Mesodermal cell (in vitro differentiated cells): ENCODE results near the gene SLC66A2.

Experiments
- H3K27ac ChIP-seq: 2 replicates; pipeline ENCODE4 v1.7.0; 2013; ENCODE audit warnings: mild to moderate bottlenecking, low read depth, low read length, moderate library complexity; ENCODE audit not compliant: severe bottlenecking
- H3K36me3 ChIP-seq: 2 replicates; pipeline ENCODE4 v1.7.1; 2013; ENCODE audit warnings: mild to moderate bottlenecking, low read length, moderate library complexity; ENCODE audit not compliant: control insufficient read depth, insufficient read depth
- H3K4me1 ChIP-seq: one replicate; pipeline ENCODE4 v1.7.1; 2013; ENCODE audit warnings: mild to moderate bottlenecking, low read length; ENCODE audit not compliant: insufficient read depth, control insufficient read depth, poor library complexity, severe bottlenecking
- H3K4me3 ChIP-seq: 2 replicates; pipeline ENCODE4 v1.7.0; 2013; ENCODE audit warnings: low read length, control low read depth, mild to moderate bottlenecking; ENCODE audit not compliant: insufficient read depth, poor library complexity, severe bottlenecking; ENCODE audit errors: extremely low read depth
- H3K9me3 ChIP-seq: 2 replicates; pipeline ENCODE4 v1.7.1; 2013; ENCODE audit warnings: mild to moderate bottlenecking, low read length, moderate library complexity; ENCODE audit not compliant: control insufficient read depth
- WGBS, 2 experiments: methylation state at CpG; one replicate each; pipeline ENCODE4 v1.1.5; 2013; ENCODE audit warnings: missing lambda C conversion rate in 2 of 2; ENCODE audit not compliant: insufficient coverage in 2 of 2; 5-methylcytosine and 5-hydroxymethylcytosine counted together

SLC66A2 gene

DNA sequence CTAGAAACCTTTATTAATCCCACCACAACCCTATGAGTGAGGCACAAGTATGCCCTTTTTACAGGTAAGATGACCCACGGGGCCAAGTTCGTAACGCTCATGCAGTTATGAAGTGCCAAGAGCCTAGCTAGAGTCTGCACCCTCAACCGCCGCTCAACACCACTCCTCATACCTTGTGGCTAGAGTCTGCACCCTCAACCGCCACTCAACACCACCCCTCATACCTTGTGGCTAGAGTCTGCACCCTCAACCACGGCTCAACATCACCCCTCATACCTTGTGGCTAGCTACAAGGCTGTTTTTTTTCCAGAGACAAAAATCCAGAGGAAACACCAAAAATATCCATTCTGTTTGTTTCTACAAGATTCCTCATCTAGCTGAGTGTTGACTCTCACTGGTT, 32.3 kb upstream of the SLC66A2 start:
- no peak overlapping the region for H3K4me3 ChIP-seq
- H3K27ac ChIP-seq = no peak overlapping the region
- no peaks in the 10 kb centered on the region for H3K4me1 ChIP-seq
- WGBS, 2 experiments = 92 to 94% methylated on average over 5 to 7 of the region's 7 CpGs
- H3K36me3 ChIP-seq = peaks cover 68% of the 10 kb centered on the region
- H3K9me3 ChIP-seq = no peaks in the 10 kb centered on the region

DNA sequence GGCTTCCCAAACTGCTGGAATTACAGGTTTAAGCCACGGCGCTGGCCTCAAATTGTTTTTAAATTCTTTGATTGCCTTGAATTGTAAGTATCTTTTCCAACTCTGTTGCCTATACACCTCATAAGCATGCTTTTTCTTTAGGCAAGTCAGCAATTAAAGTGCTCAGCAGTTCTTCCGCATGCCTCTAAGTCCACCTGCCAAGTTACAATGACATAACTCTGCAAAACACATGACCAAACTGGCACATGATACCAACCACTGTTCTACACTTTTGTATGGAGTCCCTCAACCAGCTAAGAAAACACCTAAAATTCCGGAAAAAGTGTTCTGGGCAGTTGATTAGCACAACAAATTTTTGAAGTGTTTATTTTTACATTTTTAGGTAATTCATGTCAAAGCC, 31.8 kb upstream of the SLC66A2 start:
- WGBS, 2 experiments = 100% methylated on average over 3 of the region's 4 CpGs
- Histone ChIP-seq H3K36me3 (peaks cover 71% of the 10 kb centered on the region), H3K4me1 (no peaks in the 10 kb centered on the region), H3K9me3 (no peaks in the 10 kb centered on the region), H3K27ac (no peak overlapping the region), H3K4me3 (no peak overlapping the region)

DNA sequence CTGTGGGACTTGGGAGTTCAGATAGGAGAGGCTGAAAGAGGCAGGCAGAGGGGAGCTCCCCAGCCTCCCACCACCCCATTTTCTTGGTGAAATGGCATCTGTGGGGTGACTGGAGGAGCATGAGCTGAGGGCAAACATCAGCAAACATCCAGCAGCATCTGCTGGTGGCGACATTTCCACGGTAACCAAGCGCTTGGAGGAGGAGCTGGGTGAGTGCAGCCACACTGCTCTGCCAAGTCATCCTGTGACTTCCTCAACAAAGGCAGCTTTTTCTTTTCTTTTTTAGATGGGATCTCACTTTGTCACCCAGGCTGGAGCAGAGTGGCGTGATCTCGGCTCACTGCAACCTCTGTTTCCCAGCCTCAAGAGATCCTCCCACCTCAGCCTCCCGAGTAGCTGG, 31.3 kb upstream of the SLC66A2 start:
- 91 to 95% methylated on average over 3 to 5 of the region's 6 CpGs for WGBS, 2 experiments
- Histone ChIP-seq H3K9me3 (no peaks in the 10 kb centered on the region), H3K4me1 (no peaks in the 10 kb centered on the region), H3K36me3 (peaks cover 71% of the 10 kb centered on the region), H3K27ac (no peak overlapping the region), H3K4me3 (no peak overlapping the region)

DNA sequence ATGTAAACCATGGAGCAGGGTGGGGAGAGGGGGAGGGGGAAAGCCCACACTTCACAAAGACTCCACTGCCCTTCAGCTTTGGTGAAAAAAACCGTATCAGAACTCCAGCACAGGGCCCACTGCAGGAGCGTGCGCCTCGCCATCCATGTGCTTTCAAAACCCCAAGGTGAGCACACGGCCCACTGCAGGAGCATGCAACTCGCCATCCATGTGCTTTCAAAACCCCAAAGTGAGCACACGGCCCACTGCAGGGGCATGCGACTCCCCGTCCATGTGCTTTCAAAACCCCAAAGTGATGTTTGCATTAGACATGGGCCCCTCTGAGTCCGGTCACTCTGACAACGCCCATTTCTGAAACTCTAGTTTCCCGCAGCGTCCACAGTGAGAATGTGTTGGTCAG, 29.1 kb upstream of the SLC66A2 start:
- WGBS, 2 experiments = 96 to 97% methylated on average over 10 to 13 of the region's 13 CpGs
- no peaks in the 10 kb centered on the region for H3K4me1 ChIP-seq
- H3K9me3 ChIP-seq = no peaks in the 10 kb centered on the region
- H3K36me3 ChIP-seq = peaks cover 73% of the 10 kb centered on the region
- H3K4me3 ChIP-seq = no peak overlapping the region
- no peak overlapping the region for H3K27ac ChIP-seq

GRCh38 chr18:79979843-79980242, 28.4 kb upstream of the SLC66A2 start:
- Histone ChIP-seq H3K36me3 (peaks cover 73% of the 10 kb centered on the region), H3K4me3 (no peak overlapping the region)

DNA sequence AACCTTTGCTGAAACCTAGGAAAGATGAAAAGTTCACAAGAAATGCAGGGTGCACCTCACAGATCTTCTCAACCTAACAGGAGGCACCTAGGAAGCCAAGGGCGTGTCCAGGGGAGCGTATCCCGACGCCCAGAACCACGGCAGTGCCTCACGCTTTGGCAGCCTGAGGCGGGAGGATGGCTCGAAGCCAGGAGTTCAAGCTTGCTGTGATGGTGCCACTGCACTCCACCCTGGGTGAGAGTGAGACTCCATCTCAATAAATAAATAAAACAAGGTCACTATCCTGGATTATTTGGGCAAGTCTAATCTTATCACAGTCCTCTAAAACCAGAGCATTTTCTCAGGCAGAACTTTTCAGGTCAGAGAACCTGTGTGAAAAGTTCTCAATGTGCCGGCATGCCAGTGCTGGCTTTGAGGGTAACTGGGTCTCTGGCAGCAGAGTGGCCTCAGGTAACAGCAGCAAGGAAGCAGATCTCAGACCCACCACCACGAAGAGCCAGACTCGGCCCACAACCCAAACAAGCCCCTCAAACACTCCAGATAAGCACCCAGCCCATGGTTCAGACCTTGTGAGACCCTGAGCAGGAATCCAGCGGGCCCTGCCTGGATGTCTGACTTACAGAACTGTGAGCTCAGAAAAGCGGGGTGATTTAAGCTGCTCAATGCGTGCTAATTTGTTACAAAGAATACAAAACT, 24.7 kb upstream of the SLC66A2 start:
- no peaks in the 10 kb centered on the region for H3K4me1 ChIP-seq
- H3K9me3 ChIP-seq = no peaks in the 10 kb centered on the region
- H3K4me3 ChIP-seq = no peak overlapping the region
- peaks cover 72% of the 10 kb centered on the region for H3K36me3 ChIP-seq
- 92 to 93% methylated on average over 10 to 13 of the region's 14 CpGs for WGBS, 2 experiments
- no peak overlapping the region for H3K27ac ChIP-seq

More at GRCh38 chr18:79979843-79980242, 28.4 kb upstream of the SLC66A2 start:
- H3K27ac ChIP-seq = no peak overlapping the region
- H3K4me1 ChIP-seq = no peaks in the 10 kb centered on the region
- H3K9me3 ChIP-seq = no peaks in the 10 kb centered on the region
- WGBS, 2 experiments = 95 to 97% methylated on average over 5 of the region's 5 CpGs

DNA sequence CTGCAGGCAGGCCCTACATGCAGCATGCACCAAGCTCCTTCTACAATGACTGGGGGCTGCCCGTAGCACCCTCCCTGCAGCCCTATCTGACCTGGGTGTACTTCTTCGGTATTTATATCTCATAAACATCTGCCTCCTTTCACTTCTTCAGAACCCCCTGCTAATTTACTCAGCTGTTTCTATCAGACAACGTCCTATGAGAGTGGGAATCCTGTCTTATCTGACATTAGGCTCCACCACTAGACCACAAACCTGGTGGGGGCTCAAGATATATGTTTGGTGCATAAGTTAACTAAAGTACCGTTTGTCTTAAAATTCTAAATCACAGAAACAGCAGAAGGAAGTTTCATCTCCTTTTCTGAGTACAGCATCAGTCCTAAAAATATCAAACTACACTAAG, 23.6 kb upstream of the SLC66A2 start:
- 88% methylated on average over 1 of the region's 4 CpGs; no CpG with 5 or more reads in 1 of the 2 experiments for WGBS, 2 experiments
- peaks cover 78% of the 10 kb centered on the region for H3K36me3 ChIP-seq

DNA sequence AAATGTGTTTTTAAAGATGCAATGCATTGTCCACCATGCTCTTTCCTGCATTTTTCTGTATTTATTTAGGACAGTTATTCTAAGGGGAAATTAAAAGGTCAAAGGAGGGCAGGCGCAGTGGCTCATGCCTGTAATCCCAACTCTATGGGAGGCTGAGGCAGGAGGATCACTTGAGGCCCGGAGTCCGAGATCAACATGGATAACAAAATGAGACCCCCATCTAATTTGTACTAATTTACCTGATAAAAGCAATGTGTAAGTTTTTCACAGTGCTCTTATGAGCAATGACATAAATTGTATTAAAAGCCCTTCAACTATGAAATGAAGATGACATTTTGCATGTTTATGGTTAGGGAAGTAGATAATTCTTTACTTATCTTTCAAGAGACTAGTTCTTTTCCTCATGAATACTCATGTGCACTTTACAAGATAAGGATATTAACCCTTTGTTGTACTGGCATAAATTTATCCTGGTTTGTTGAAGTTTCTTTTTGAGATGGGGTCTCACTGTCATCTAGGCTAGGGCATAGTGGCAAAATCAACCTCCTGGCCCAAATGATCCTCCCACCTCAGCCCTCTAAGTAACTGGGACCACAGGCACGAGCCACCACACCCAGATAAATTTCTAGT, 22.7 kb upstream of the SLC66A2 start:
- Histone ChIP-seq H3K36me3 (peaks cover 78% of the 10 kb centered on the region), H3K4me3 (no peak overlapping the region), H3K4me1 (no peaks in the 10 kb centered on the region), H3K9me3 (no peaks in the 10 kb centered on the region), H3K27ac (no peak overlapping the region)
- WGBS, 2 experiments = 100% methylated on average over 1 of the region's 4 CpGs; no CpG with 5 or more reads in 1 of the 2 experiments

More for the DNA sequence above, 23.6 kb upstream of the SLC66A2 start:
- no peaks in the 10 kb centered on the region for H3K4me1 ChIP-seq
- H3K9me3 ChIP-seq = no peaks in the 10 kb centered on the region
- H3K4me3 ChIP-seq = no peak overlapping the region
- no peak overlapping the region for H3K27ac ChIP-seq

DNA sequence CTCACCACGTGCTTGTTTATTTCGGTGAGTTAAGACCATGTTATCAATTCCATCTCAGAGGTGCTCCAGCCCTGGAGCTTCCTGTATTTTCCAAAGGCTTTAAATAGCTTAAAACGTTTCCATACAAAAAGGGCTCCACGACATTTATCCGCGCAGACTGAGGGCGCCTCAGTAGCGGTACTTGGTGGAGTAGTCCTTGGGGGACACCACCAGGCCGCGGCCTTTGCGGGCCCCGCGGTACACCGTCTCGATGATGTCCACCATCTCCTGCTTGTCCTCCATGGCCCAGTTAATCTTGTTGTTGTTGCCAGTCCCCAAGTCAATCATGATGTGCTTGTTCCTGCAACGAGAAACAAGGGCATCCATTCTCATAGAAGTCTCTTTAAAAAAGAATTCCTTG, 22.1 kb upstream of the SLC66A2 start:
- Histone ChIP-seq H3K9me3 (no peaks in the 10 kb centered on the region), H3K36me3 (peaks cover 72% of the 10 kb centered on the region), H3K27ac (no peak overlapping the region), H3K4me1 (no peaks in the 10 kb centered on the region), H3K4me3 (no peak overlapping the region)
- 92 to 96% methylated on average over 16 of the region's 16 CpGs for WGBS, 2 experiments

DNA sequence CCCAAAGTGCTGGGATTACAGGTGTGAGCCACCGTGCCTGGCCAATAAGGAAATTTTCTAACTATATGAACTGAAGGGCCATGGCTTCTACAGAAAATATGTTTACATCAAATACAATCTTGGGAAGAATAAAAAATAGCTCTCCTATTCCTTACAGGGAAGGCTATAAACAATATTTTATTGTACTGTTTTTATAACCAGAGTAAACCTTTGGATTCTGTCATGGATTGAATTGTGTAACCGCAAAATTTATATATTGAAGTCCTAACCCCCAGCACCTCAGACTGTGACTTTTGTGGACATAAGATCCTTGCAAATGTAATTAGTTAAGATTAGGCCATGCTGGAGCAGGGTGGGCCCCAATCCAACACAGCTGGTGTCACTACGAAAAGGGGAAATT, 21.3 kb upstream of the SLC66A2 start:
- Histone ChIP-seq H3K27ac (no peak overlapping the region), H3K36me3 (peaks cover 72% of the 10 kb centered on the region), H3K4me3 (no peak overlapping the region), H3K4me1 (no peaks in the 10 kb centered on the region), H3K9me3 (no peaks in the 10 kb centered on the region)
- WGBS, 2 experiments = 100% methylated on average over 1 of the region's 3 CpGs

GRCh38 chr18:79971986-79972385, 20.5 kb upstream of the SLC66A2 start:
- Histone ChIP-seq H3K4me1 (no peaks in the 10 kb centered on the region), H3K36me3 (peaks cover 70% of the 10 kb centered on the region)
- 91 to 100% methylated on average over 6 to 8 of the region's 9 CpGs for WGBS, 2 experiments

More at GRCh38 chr18:79971986-79972385, 20.5 kb upstream of the SLC66A2 start:
- no peak overlapping the region for H3K27ac ChIP-seq
- H3K4me3 ChIP-seq = no peak overlapping the region
- H3K9me3 ChIP-seq = no peaks in the 10 kb centered on the region
